SJCRH30 (cell line): ENCODE measurements around the gene CRACR2A. TPM values are rescaled to one million over a fixed set of nuclear protein-coding genes. Genes with fewer than 3 reads are reported as not detected.

ENCODE experiments used
- DNase-seq, 2 experiments: peaks; one replicate each; pipeline ENCODE4 v3.0.0-alpha.2; 2015 to 2020
- H3K27ac ChIP-seq: fragments of 250-450 bp; sonication (Bioruptor Pico); 2 replicates; pipeline ENCODE4 v1.5.1; 2020; ENCODE audit warnings: mild to moderate bottlenecking, moderate library complexity
- H3K27me3 ChIP-seq: fragments of 250-450 bp; sonication (Bioruptor Pico); 2 replicates; pipeline ENCODE4 v1.5.1; 2020; ENCODE audit warnings: mild to moderate bottlenecking, moderate library complexity
- H3K36me3 ChIP-seq: fragments of 250-450 bp; sonication (Bioruptor Pico); 2 replicates; pipeline ENCODE4 v1.5.1; 2020; ENCODE audit warnings: mild to moderate bottlenecking, moderate library complexity
- H3K4me1 ChIP-seq: fragments of 250-450 bp; sonication (Bioruptor Pico); 2 replicates; pipeline ENCODE4 v1.5.1; 2020; ENCODE audit warnings: mild to moderate bottlenecking, moderate library complexity
- H3K4me3 ChIP-seq: fragments of 250-450 bp; sonication (Bioruptor Pico); 2 replicates; pipeline ENCODE4 v1.5.1; 2020; ENCODE audit warnings: mild to moderate bottlenecking, moderate library complexity
- H3K9me3 ChIP-seq: fragments of 250-450 bp; sonication (Bioruptor Pico); replicated peaks from 2 replicates; pipeline ENCODE4 v1.5.1; 2020; ENCODE audit warnings: mild to moderate bottlenecking, moderate library complexity
- total RNA-seq: library from RNA; depleted of rRNA; stranded (reverse); fragments of >200 nt; shearing (Covaris generic); gene quantifications from 2 replicates; pipeline ENCODE4 v1.2.3, GENCODE V29; 2014

CRACR2A gene
- total RNA-seq, 1 experiment from 2014 or later: 16.1 TPM

DNA sequence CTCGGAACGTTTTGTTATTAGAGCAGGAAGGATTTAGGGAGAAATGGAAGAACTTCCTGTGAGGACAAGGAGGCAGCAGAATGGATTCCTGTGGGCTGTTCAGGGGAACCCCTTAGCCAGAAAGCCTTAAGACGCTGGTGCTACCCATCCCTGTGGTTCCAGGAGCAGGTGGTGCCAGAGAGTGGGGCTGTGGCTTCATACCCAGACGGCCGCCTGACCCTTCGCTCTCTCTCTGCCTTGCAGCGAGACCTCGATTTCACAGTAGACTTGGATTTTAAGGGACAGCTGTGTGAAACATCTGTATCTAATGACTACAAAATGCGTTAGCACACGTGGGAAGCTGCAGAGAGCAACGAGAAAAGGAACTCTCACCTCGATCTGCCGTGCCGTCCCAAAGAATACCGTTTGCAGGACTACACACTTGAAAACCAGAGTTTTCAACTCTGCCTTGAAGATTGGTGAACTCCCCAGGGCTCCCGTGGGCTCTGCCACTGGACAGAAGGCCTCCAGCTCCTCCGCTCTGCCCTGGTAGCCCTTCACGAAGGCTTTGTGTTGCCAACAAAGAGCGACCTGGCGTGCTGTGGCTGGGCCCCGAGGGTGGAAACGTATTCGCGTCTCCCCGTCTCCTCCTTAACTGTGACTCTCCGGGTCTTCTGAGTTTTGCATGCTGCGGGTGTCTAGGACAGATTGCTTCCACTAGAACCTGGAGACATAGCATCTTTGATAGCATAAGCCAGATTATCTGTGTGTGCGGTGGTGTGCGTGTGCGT, 159.9 kb downstream of the CRACR2A start:
- peaks cover 5% of the 10 kb centered on the region; the same call in 1 of the 2 replicates for H3K27me3 ChIP-seq
- no peaks in the 10 kb centered on the region for H3K36me3 ChIP-seq
- no peaks in the 10 kb centered on the region for H3K4me1 ChIP-seq
- no peaks in the 10 kb centered on the region for H3K9me3 ChIP-seq
- no peak for DNase-seq
- no peak overlapping the region for H3K27ac ChIP-seq
- no peak overlapping the region for H3K4me3 ChIP-seq

DNA sequence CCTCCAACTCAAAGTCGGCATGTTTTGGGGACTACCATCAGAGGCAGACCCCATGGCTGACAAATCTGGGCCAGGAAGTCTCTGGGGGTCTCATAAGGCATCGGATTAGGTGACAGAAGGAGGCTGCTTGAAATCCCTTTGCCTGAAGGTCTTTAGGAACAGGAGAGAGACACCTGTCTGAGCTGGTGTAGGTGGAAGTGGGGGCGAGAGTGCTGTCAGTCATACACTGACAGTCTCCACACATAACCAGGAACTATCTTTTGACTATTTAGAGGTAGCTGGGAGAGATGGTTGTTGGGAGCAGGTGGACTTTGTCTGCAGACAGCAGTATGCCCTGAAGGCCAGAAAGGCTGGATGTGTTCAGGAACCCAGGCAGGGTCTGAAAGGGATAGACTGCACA, 163.2 kb downstream of the CRACR2A start:
- Histone ChIP-seq H3K27ac (no peak overlapping the region), H3K4me1 (no peaks in the 10 kb centered on the region), H3K4me3 (no peak overlapping the region), H3K36me3 (no peaks in the 10 kb centered on the region), H3K9me3 (no peaks in the 10 kb centered on the region; the same call in 1 of the 2 replicates), H3K27me3 (peaks cover 7% of the 10 kb centered on the region; the same call in 1 of the 2 replicates)
- DNase-seq: no peak

DNA sequence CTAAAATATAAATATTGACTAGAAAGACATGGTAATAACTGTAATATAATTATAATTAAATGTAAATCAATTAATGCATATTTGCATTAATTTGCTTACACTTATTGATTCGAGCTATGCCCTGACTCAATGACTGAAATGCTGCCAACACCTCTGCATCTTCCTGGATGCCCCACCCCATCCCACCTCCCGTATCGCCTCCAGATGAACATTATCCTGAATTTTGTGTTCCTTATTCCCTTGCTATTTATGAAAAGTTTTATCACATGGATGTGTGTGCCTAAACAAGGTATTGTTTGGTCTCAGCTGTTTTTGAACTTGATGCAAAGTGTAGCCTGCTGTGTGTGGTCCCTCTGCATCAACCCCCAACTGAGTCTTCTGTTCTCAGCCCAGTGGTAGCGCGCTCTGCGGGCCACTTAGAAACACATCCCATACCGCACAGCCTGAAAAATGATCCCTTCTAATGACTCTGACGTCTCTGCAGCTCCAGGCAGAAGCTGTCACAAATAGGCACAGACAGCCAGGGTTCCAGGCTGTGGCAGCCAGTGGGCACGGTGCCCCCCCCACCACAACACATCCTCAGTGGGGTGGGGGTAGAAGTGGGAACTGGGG, 165.4 kb downstream of the CRACR2A start:
- Histone ChIP-seq H3K4me3 (no peak overlapping the region), H3K9me3 (no peaks in the 10 kb centered on the region; the same call in 1 of the 2 replicates), H3K27ac (no peak overlapping the region), H3K4me1 (no peaks in the 10 kb centered on the region), H3K36me3 (no peaks in the 10 kb centered on the region), H3K27me3 (0 out of 2 replicates have a peak, but pooled peaks cover 5% of the 10 kb centered on the region)
- DNase-seq: no peak

DNA sequence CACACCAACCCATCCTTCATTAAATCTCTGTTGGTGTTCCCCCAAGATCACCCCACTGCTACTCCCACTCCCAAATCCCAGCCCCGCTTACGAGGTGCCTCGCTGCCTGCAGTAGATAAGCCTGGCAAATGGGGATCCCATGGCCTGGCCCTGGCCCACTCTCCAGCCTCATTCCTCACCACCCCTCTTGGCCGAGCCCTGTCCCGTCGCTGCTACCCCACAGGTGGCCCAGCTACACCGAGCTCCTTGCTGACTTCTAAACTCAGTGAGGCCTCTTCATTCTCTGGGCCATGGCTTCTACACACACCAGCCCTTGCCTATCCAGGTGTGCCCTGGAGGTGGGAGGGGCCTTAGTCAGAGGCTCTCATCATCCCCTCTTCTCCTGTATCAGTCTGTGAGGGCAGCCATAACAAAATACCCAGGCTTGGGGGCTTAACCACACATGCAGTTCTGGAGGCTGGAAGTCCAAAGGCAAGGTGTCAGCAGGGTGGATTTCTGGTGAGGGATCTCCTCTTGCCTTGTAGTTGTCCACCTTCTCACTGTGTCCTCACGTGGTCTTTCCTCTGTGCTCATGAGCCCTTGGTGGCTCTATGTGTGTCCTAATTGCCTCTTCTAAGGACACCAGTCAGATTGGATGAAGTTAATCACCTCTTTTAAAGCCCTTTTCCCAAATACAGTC, 169.1 kb downstream of the CRACR2A start:
- Histone ChIP-seq H3K4me1 (no peaks in the 10 kb centered on the region), H3K27ac (no peak overlapping the region), H3K9me3 (no peaks in the 10 kb centered on the region; the same call in 1 of the 2 replicates), H3K4me3 (no peak overlapping the region), H3K27me3 (0 out of 2 replicates have a peak, but pooled peaks cover 5% of the 10 kb centered on the region), H3K36me3 (no peaks in the 10 kb centered on the region)
- no peak for DNase-seq

DNA sequence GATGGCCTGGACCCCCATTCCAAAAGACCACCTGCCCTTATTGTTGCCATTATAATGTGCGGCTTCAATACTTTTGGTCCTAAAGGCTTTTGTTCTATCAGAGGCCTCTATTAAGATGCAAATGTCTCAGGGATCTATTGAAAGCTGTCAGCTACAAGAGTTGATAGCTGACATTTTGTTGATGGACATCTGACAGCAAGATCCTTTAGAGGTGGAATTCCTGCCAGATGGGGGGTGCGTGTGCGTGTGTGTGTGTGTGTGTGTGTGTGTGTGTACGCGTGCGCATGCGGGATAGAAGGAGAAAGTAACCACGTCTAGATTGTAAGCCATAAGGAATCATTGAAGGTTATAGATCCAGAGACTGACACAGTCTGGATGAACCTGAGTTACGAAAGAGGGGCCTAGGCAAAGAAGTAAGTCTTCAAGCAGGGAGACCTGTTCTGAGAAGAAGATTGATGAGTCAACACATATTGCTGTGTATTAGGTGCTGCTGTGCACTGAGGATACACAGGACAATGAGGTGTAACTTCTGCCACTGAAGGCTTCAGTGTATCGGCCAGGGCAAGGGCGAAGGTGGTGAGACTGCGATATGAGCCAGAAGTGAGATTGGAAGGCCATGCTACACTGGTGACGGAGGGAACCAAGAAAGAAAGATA, 172.7 kb downstream of the CRACR2A start:
- DNase-seq: no peak
- Histone ChIP-seq H3K4me3 (no peak overlapping the region), H3K36me3 (no peaks in the 10 kb centered on the region), H3K27ac (no peak overlapping the region), H3K4me1 (no peaks in the 10 kb centered on the region), H3K27me3 (no peaks in the 10 kb centered on the region; the same call in 1 of the 2 replicates), H3K9me3 (no peaks in the 10 kb centered on the region; the same call in 1 of the 2 replicates)

DNA sequence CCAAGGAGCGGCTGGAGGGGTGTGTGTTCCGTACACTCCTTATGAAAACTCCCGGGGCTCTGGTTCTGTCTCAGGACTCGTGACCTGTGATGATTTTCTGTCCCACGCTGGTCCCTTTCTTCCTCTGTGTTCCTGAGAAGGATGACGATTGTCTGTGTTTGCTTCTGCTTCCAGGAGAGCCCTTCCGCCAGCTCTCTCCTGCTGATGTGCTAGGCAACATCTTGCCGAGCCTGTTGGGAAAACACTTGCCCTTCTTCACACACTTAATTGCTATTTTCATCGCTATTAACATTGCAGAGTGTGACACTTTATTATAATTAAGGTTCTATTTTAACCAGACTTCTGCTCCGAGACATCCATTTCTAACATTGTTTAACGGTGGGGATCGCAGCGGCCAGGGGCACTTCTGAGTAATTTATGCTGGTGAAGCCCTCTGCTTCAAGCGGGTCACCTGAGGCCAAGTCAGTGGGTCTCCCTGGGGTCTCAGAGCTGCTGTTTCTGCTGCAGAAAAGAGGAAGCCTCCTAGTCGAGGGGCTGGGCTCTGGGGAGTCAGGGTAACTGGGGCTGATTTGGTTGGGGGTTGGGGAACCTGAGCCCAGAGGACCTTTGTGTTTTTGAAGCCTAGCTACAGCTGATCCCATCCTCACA, 173.3 kb downstream of the CRACR2A start:
- Histone ChIP-seq H3K36me3 (no peaks in the 10 kb centered on the region), H3K9me3 (no peaks in the 10 kb centered on the region), H3K4me3 (no peak overlapping the region), H3K27me3 (no peaks in the 10 kb centered on the region; the same call in 1 of the 2 replicates), H3K4me1 (no peaks in the 10 kb centered on the region), H3K27ac (no peak overlapping the region)
- DNase-seq: no peak

DNA sequence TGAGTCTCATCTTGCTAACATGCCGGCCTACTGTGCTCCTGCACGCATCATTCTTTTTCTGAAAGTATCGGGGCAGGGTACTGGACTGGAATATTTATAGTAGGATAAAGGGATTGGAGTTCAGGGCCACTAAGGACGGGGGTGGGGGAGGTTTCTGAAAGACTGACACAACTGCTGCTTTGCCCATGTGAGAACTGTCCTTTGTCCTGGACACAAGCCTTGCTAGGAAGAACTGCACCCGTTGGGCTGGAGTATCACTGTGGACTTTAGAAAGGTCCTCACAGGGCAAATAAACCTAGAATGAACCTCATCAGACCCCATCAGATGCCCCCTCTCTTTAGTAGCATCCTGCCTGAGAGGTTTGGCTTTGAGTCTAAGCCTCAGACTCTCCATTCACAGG, 174.4 kb downstream of the CRACR2A start:
- Histone ChIP-seq H3K27ac (no peak overlapping the region), H3K4me3 (no peak overlapping the region), H3K9me3 (no peaks in the 10 kb centered on the region), H3K36me3 (no peaks in the 10 kb centered on the region), H3K27me3 (no peaks in the 10 kb centered on the region; the same call in 1 of the 2 replicates), H3K4me1 (no peaks in the 10 kb centered on the region)
- DNase-seq: peak in 1 of 2 experiments; percentile 26

DNA sequence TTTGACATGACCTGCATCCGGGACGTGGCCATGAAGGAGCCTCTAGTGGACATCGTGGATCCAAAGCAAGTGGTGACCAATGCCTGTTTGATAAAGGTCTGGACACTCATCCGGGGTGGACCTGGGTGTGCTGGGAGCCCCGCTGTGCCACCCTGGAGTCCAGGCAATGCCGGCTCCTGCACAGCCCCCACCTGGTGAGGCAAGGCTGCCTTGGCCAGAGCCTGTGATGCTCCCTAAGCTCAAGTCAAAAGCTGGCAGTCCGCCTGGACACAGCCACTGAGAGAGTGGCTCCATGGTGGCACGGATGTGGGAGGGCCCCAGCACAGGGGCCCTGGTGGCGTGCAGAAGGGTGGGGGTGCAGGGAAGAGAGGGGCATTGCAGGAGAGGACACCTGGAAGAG, 176.0 kb downstream of the CRACR2A start:
- DNase-seq: no peak
- H3K27me3 ChIP-seq: no peaks in the 10 kb centered on the region; the same call in 1 of the 2 replicates
- H3K4me3 ChIP-seq: no peak overlapping the region
- no peaks in the 10 kb centered on the region for H3K36me3 ChIP-seq
- H3K4me1 ChIP-seq: no peaks in the 10 kb centered on the region
- no peak overlapping the region for H3K27ac ChIP-seq
- no peaks in the 10 kb centered on the region for H3K9me3 ChIP-seq

DNA sequence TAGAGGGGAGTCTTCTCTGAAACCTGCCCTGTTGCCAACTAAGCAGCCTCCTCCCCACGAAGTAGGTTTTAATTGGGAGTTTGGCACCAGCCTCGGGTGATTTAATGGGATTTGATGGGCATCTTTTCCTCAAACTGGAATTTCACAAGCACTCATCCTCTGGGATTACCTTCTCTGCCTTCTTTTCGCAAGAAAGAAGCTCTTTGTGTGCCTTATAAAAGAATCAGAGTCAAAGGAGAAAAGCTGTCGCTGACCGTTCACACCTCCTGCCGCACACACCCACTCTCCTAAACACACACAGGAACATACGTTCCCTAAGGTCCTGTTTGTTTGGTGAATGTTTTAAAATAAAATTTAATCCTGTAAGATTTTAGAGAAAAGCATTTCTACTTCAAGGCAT, 177.9 kb downstream of the CRACR2A start:
- H3K4me1 ChIP-seq: no peaks in the 10 kb centered on the region
- H3K4me3 ChIP-seq: no peak overlapping the region
- no peak overlapping the region for H3K27ac ChIP-seq
- no peaks in the 10 kb centered on the region for H3K36me3 ChIP-seq
- no peaks in the 10 kb centered on the region for H3K9me3 ChIP-seq
- no peaks in the 10 kb centered on the region; the same call in 1 of the 2 replicates for H3K27me3 ChIP-seq
- no peak for DNase-seq

DNA sequence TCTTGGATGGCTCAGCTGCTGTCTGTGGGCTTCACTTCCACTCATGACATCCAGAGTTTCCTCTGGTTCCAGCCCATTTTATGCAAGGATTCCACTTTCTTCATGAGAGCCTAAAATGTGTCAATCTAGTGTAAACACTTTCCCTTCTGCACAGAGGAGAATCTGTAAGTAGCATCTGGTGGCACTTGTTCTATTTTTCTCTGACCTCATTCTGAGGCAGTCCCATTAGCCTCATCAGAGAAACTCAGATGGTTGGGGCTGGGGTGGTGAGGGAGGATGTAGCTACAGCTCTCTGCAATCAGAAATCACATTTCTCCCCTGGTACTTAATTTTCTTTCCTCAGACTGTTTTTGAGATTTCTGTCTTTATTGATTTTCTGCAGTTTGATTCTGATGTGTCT, 180.3 kb downstream of the CRACR2A start:
- Histone ChIP-seq H3K36me3 (no peaks in the 10 kb centered on the region), H3K9me3 (no peaks in the 10 kb centered on the region), H3K27me3 (no peaks in the 10 kb centered on the region; the same call in 1 of the 2 replicates), H3K27ac (no peak overlapping the region), H3K4me1 (no peaks in the 10 kb centered on the region), H3K4me3 (no peak overlapping the region)
- DNase-seq: no peak

DNA sequence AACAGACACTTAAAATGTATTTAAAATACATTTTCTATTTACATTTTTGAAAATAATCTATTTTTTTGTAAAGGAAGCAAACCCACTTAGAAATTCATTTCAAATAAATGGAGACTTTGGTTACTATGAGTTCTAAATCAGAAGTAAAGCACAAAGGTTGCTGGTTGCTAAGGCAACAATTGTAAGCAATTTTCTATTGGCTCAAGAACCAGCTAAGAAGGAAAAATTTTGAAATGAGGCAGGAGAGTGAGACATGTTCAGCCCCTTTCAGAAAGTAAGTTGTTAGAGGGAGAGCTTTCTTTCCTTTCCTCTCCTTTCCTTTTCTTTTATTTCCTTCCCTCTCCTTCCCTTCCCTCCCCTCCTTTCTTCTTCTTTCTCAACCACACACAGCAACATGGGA, 181.2 kb downstream of the CRACR2A start:
- H3K4me3 ChIP-seq: no peak overlapping the region
- H3K36me3 ChIP-seq: no peaks in the 10 kb centered on the region
- no peak overlapping the region for H3K27ac ChIP-seq
- H3K27me3 ChIP-seq: peaks cover 4% of the 10 kb centered on the region
- H3K4me1 ChIP-seq: no peaks in the 10 kb centered on the region
- DNase-seq: no peak
- H3K9me3 ChIP-seq: no peaks in the 10 kb centered on the region

DNA sequence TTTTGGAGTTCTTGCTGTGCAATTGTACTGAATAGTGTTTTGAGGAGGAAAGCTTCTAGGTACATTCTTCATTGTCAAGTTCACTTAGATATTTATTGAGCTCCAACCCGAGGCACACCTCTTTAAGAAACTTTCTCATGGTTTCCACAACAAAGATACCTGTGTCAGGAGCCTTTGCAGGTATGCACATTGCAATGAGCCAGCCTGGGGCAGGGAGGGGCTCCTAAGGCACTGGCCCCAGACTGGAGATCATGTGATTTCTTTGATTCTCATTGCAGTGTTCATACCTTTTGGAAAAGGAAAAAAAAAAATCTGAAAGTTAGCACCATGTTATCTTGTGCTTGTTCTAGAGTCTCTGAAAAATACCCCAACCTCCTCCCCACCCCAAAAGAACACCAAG, 181.6 kb downstream of the CRACR2A start:
- Histone ChIP-seq H3K9me3 (no peaks in the 10 kb centered on the region), H3K27ac (no peak overlapping the region), H3K36me3 (no peaks in the 10 kb centered on the region), H3K4me3 (no peak overlapping the region), H3K27me3 (peaks cover 4% of the 10 kb centered on the region; the same call in 1 of the 2 replicates), H3K4me1 (no peaks in the 10 kb centered on the region)
- DNase-seq: no peak

DNA sequence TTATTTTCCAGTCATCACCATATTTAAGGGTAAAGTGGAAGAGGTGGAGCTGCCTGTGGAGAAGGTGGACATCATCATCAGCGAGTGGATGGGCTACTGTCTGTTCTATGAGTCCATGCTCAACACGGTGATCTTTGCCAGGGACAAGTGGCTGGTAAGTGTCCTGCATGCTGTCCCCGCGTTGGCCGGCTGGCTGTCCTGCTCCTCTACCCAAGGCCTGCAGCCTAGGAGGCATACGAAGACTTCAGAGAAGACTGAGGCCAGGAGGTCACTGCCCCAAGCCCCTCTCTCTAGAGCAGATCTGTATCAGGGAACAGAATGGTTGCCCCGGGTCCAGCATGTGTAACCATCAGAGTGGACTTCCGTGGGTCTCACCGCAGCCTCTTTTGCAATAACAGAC, 184.2 kb downstream of the CRACR2A start:
- H3K27me3 ChIP-seq: peaks cover 6% of the 10 kb centered on the region; the same call in 1 of the 2 replicates
- no peak for DNase-seq
- no peak overlapping the region for H3K4me3 ChIP-seq
- no peaks in the 10 kb centered on the region for H3K9me3 ChIP-seq
- no peak overlapping the region for H3K27ac ChIP-seq
- H3K4me1 ChIP-seq: no peaks in the 10 kb centered on the region
- H3K36me3 ChIP-seq: no peaks in the 10 kb centered on the region

DNA sequence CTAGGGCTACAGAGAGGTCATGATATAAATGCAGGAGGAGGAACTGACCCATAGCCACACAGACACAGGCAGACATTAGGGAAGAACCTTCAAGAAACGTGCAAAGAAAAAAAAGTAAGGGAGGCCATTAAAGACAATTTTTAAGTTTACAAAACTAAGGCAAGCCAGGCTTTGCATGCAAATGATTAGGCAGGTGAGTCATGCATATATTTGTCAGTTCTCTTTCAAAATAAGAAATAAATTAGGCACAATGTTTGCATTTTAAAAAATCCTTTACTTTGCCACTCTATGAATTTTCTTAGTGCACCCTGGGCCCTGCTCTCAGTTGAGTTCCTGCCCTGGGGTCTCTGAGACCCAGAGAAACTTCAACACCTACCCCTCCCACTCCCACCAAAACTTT, 186.9 kb downstream of the CRACR2A start:
- no peaks in the 10 kb centered on the region for H3K4me1 ChIP-seq
- peaks cover 6% of the 10 kb centered on the region; the same call in 1 of the 2 replicates for H3K9me3 ChIP-seq
- no peaks in the 10 kb centered on the region for H3K36me3 ChIP-seq
- H3K27me3 ChIP-seq: peaks cover 6% of the 10 kb centered on the region; the same call in 1 of the 2 replicates
- H3K27ac ChIP-seq: no peak overlapping the region
- DNase-seq: no peak
- H3K4me3 ChIP-seq: no peak overlapping the region
